Astrocyte (in vitro differentiated cells and primary cell): ENCODE results near the gene PDGFD. TPM values are rescaled to one million over a fixed set of nuclear protein-coding genes. Genes with fewer than 3 reads are reported as not detected.

ENCODE experiments used
- DNase-seq: peaks from one replicate; pipeline ENCODE4 v3.0.0-alpha.2; 2010; ENCODE audit warnings: low read depth
- FAIRE-seq: peaks from 2 replicates; lab custom pipeline; 2011; peaks lifted over from hg19 to GRCh38; lab: Jason Lieb, UNC
- H2AFZ ChIP-seq: 2 replicates; pipeline ENCODE4 v1.6.0; 2012; ENCODE audit warnings: low read depth, low read length, inconsistent platforms
- H3K27ac ChIP-seq: 2 replicates; pipeline ENCODE4 v1.5.1; 2011; ENCODE audit warnings: low read depth, low read length, inconsistent platforms
- H3K27me3 ChIP-seq: 2 replicates; pipeline ENCODE4 v1.6.0; 2011; ENCODE audit warnings: low read length, inconsistent platforms; ENCODE audit not compliant: insufficient read depth
- H3K36me3 ChIP-seq: 2 replicates; pipeline ENCODE4 v1.5.1; 2011; ENCODE audit warnings: low read length, inconsistent platforms; ENCODE audit not compliant: insufficient read depth
- H3K4me1 ChIP-seq: 2 replicates; pipeline ENCODE4 v1.5.1; 2011; ENCODE audit warnings: low read length, inconsistent platforms; ENCODE audit not compliant: insufficient read depth
- H3K4me2 ChIP-seq: 2 replicates; pipeline ENCODE4 v1.6.0; 2012; ENCODE audit warnings: low read length, inconsistent platforms
- H3K4me3 ChIP-seq: 2 replicates; pipeline ENCODE4 v1.5.1; 2011; ENCODE audit warnings: low read depth, mild to moderate bottlenecking, low read length, inconsistent platforms; ENCODE audit not compliant: insufficient read depth
- H3K79me2 ChIP-seq: 2 replicates; pipeline ENCODE4 v1.6.0; 2012; ENCODE audit warnings: mild to moderate bottlenecking, low read length, inconsistent platforms; ENCODE audit not compliant: insufficient read depth
- H3K9ac ChIP-seq: 2 replicates; pipeline ENCODE4 v1.6.0; 2012; ENCODE audit warnings: mild to moderate bottlenecking, low read length, inconsistent platforms
- H3K9me3 ChIP-seq: 2 replicates; pipeline ENCODE4 v1.5.1; 2012; ENCODE audit warnings: low read depth, mild to moderate bottlenecking, low read length, inconsistent platforms; ENCODE audit not compliant: insufficient read depth
- H4K20me1 ChIP-seq: 2 replicates; pipeline ENCODE4 v1.6.0; 2012; ENCODE audit warnings: low read length, inconsistent platforms; ENCODE audit not compliant: insufficient read depth
- H3K27ac Mint-ChIP-seq: one replicate; pipeline ENCODE4 v1.8.0; 2021; ENCODE audit warnings: mild to moderate bottlenecking, mixed read lengths; ENCODE audit not compliant: unreplicated experiment
- H3K27me3 Mint-ChIP-seq: one replicate; pipeline ENCODE4 v1.8.0; 2021; ENCODE audit warnings: low read depth, mixed read lengths; ENCODE audit not compliant: unreplicated experiment
- H3K36me3 Mint-ChIP-seq: one replicate; pipeline ENCODE4 v1.8.0; 2021; ENCODE audit warnings: low read depth, mixed read lengths; ENCODE audit not compliant: unreplicated experiment
- H3K4me1 Mint-ChIP-seq: one replicate; pipeline ENCODE4 v1.8.0; 2021; ENCODE audit warnings: low read depth, mixed read lengths; ENCODE audit not compliant: unreplicated experiment
- H3K4me3 Mint-ChIP-seq: one replicate; pipeline ENCODE4 v1.8.0; 2021; ENCODE audit warnings: mild to moderate bottlenecking, moderate library complexity, mixed read lengths; ENCODE audit not compliant: unreplicated experiment
- H3K9me3 Mint-ChIP-seq: one replicate; pipeline ENCODE4 v1.8.0; 2021; ENCODE audit warnings: mild to moderate bottlenecking, mixed read lengths; ENCODE audit not compliant: unreplicated experiment
- CTCF ChIP-seq: IDR thresholded peaks from 2 replicates; pipeline ENCODE4 v1.5.1; 2011; ENCODE audit warnings: low read depth, mild to moderate bottlenecking, inconsistent platforms, low read length, moderate library complexity; ENCODE audit not compliant: insufficient read depth
- EZH2 ChIP-seq: IDR thresholded peaks from 2 replicates; pipeline ENCODE4 v1.6.1; 2012; ENCODE audit warnings: mild to moderate bottlenecking, low read length, inconsistent platforms; ENCODE audit not compliant: insufficient read depth
- total RNA-seq: library from RNA; stranded (reverse); gene quantifications from 2 replicates; pipeline ENCODE4 v1.2.1, GENCODE V29; 2021

The PDGFD gene
- total RNA-seq, 1 donor from 2014 or later = 2.6 TPM

GRCh38 chr11:104024572-104024971 is 139.4 kb downstream of the PDGFD start:
- Histone ChIP-seq H3K9ac (no peak overlapping the region), H3K27ac (no peak overlapping the region), H4K20me1 (no peaks in the 10 kb centered on the region), H3K27me3 (no peaks in the 10 kb centered on the region), H3K4me1 (no peaks in the 10 kb centered on the region), H3K4me3 (no peak overlapping the region), H3K4me2 (no peak overlapping the region), H3K79me2 (no peaks in the 10 kb centered on the region), H3K9me3 (no peaks in the 10 kb centered on the region), H3K36me3 (no peaks in the 10 kb centered on the region), H2AFZ (no peak overlapping the region)
- no peaks in the 10 kb centered on the region for H3K36me3 Mint-ChIP-seq
- H3K4me1 Mint-ChIP-seq = peaks cover 6% of the 10 kb centered on the region
- H3K27ac Mint-ChIP-seq = no peak overlapping the region
- no peak for FAIRE-seq
- DNase-seq = no peak
- no peaks in the 10 kb centered on the region for H3K9me3 Mint-ChIP-seq
- no peaks in the 10 kb centered on the region for H3K27me3 Mint-ChIP-seq
- no peak overlapping the region for H3K4me3 Mint-ChIP-seq
- TF ChIP-seq EZH2 (no peak), CTCF (no peak)

- Mint-ChIP-seq H3K36me3 (no peaks in the 10 kb centered on the region), H3K4me3 (no peak overlapping the region), H3K4me1 (peaks cover 4% of the 10 kb centered on the region), H3K27ac (no peak overlapping the region), H3K9me3 (no peaks in the 10 kb centered on the region), H3K27me3 (no peaks in the 10 kb centered on the region)
- no peak for TF ChIP-seq EZH2
- no peak for TF ChIP-seq CTCF
- no peak overlapping the region for H3K4me3 ChIP-seq
- no peaks in the 10 kb centered on the region for H3K4me1 ChIP-seq
- no peaks in the 10 kb centered on the region for H4K20me1 ChIP-seq
- no peaks in the 10 kb centered on the region for H3K27me3 ChIP-seq
- H3K4me2 ChIP-seq = no peak overlapping the region
- no peak overlapping the region for H3K9ac ChIP-seq
- no peak overlapping the region for H3K27ac ChIP-seq
- no peaks in the 10 kb centered on the region for H3K36me3 ChIP-seq
- no peak for DNase-seq
- H2AFZ ChIP-seq = no peak overlapping the region
- H3K79me2 ChIP-seq = no peaks in the 10 kb centered on the region
- FAIRE-seq = no peak
- no peaks in the 10 kb centered on the region for H3K9me3 ChIP-seq
Measured at GRCh38 chr11:104015649-104016415, 148.1 kb downstream of the PDGFD start.

GRCh38 chr11:104011044-104011443 is 152.9 kb downstream of the PDGFD start:
- H3K27me3 ChIP-seq = no peaks in the 10 kb centered on the region
- Mint-ChIP-seq H3K4me3 (no peak overlapping the region), H3K27me3 (no peaks in the 10 kb centered on the region), H3K4me1 (peaks cover 7% of the 10 kb centered on the region), H3K9me3 (no peaks in the 10 kb centered on the region), H3K36me3 (no peaks in the 10 kb centered on the region), H3K27ac (peak overlapping the region; percentile 1)
- DNase-seq (no peak), FAIRE-seq (no peak)
- no peak overlapping the region for H3K4me3 ChIP-seq
- no peak for TF ChIP-seq CTCF
- no peak for TF ChIP-seq EZH2
- no peak overlapping the region for H3K4me2 ChIP-seq
- H3K27ac ChIP-seq = no peak overlapping the region
- no peaks in the 10 kb centered on the region for H3K36me3 ChIP-seq
- no peak overlapping the region for H2AFZ ChIP-seq
- H3K9ac ChIP-seq = no peak overlapping the region
- H3K9me3 ChIP-seq = no peaks in the 10 kb centered on the region
- H3K79me2 ChIP-seq = no peaks in the 10 kb centered on the region
- H3K4me1 ChIP-seq = no peaks in the 10 kb centered on the region
- H4K20me1 ChIP-seq = no peaks in the 10 kb centered on the region
